HepG2 (cell line): ENCODE measurements around the gene TLL2. TPM values are rescaled to one million over a fixed set of nuclear protein-coding genes. Genes with fewer than 3 reads are reported as not detected.

Experiments
- ATAC-seq: fragments of 200-7000 bp; cut with Tn5 transposase; 3 replicates; pipeline ENCODE4 v1.9.1; 2020; ENCODE audit warnings: mild to moderate bottlenecking, moderate library complexity
- BruUV-seq: library from RNA; stranded (reverse); fragments of 400-500 nt; replicated peaks from 2 replicates; lab custom pipeline; 2021; lab: Mats Ljungman, UMichigan
- CTCF ChIA-PET: fragments of 300-600 bp; formaldehyde crosslinking; extraction: SDS; loops from one replicate; lab custom pipeline; 2021; ENCODE audit warnings: low total read pairs, inconsistent platforms, low intra/inter-chr PET ratio; lab: Yijun Ruan, JAX
- POLR2A ChIA-PET: fragments of 350-600 bp; sonication (Branson Sonifier 250); formaldehyde crosslinking; loops from one replicate; lab custom pipeline; 2020; ENCODE audit warnings: antibody characterized with exemption, inconsistent platforms; lab: Yijun Ruan, JAX
- DNase-seq: peaks from one replicate; pipeline ENCODE4 v3.0.0-alpha.2; 2015; ENCODE audit warnings: low spot score
- FAIRE-seq: peaks from 3 replicates; lab custom pipeline; 2011; peaks lifted over from hg19 to GRCh38; lab: Jason Lieb, UNC
- H2AFZ ChIP-seq: one replicate; pipeline ENCODE4 v1.6.1; 2011; ENCODE audit warnings: low read length, inconsistent platforms
- H3K27ac ChIP-seq: fragments of 300-600 bp; 3 replicates; pipeline ENCODE4 v1.8.0; 2011; ENCODE audit warnings: mixed run types, mild to moderate bottlenecking, mixed read lengths, low read length, inconsistent platforms; ENCODE audit not compliant: insufficient read depth; ENCODE audit errors: extremely low read length
- H3K27me3 ChIP-seq, 2 experiments: fragments of 200-600 bp in 1 of 2; 2 replicates in 1 of 2; 3 replicates in 1 of 2; pipeline versions ENCODE4 v1.6.0 to v1.8.0; 2011; ENCODE audit warnings: low read length in 2 of 2, mild to moderate bottlenecking in 2 of 2, moderate library complexity in 2 of 2, inconsistent platforms in 1 of 2; ENCODE audit not compliant: insufficient read depth in 2 of 2, control insufficient read depth in 1 of 2
- H3K36me3 ChIP-seq, 2 experiments: fragments of 200-600 bp in 1 of 2; replicated peaks in 1 of 2; 2 replicates in 1 of 2; 3 replicates in 1 of 2; pipeline versions ENCODE4 v1.5.1 to v1.8.0; 2011; ENCODE audit warnings: low read length in 2 of 2, inconsistent platforms in 1 of 2; ENCODE audit not compliant: insufficient read depth in 2 of 2, control insufficient read depth in 1 of 2
- H3K4me1 ChIP-seq: 2 replicates; pipeline ENCODE4 v1.5.1; 2012; ENCODE audit warnings: low read length, inconsistent platforms; ENCODE audit not compliant: insufficient read depth
- H3K4me2 ChIP-seq: 2 replicates; pipeline ENCODE4 v1.6.0; 2011; ENCODE audit warnings: low read depth, low read length, inconsistent platforms
- H3K4me3 ChIP-seq, 3 experiments: fragments of 200-600 bp in 1 of 3; sonication (generic), shearing (Covaris generic) in 1 of 3; replicated peaks in 1 of 3; 2 replicates each; pipeline ENCODE4 v1.5.1; 2011 to 2016; ENCODE audit warnings: low read length in 3 of 3, inconsistent platforms in 2 of 3, low read depth in 2 of 3, mild to moderate bottlenecking in 2 of 3, control low read depth in 1 of 3, mixed read lengths in 1 of 3; ENCODE audit not compliant: insufficient read depth in 1 of 3
- H3K79me2 ChIP-seq: one replicate; pipeline ENCODE4 v1.6.1; 2011; ENCODE audit warnings: low read length, inconsistent platforms; ENCODE audit not compliant: insufficient read depth
- H3K9ac ChIP-seq: 2 replicates; pipeline ENCODE4 v1.6.0; 2011; ENCODE audit warnings: mild to moderate bottlenecking, low read depth, low read length, inconsistent platforms; ENCODE audit not compliant: insufficient read depth
- H3K9me3 ChIP-seq: 2 replicates; pipeline ENCODE4 v1.5.1; 2012; ENCODE audit warnings: mild to moderate bottlenecking, low read length
- H4K20me1 ChIP-seq: 2 replicates; pipeline ENCODE4 v1.6.0; 2011; ENCODE audit warnings: inconsistent platforms, mild to moderate bottlenecking, low read length, moderate library complexity; ENCODE audit not compliant: insufficient read depth
- HOXA7 ChIP-seq: sonication (generic); formaldehyde crosslinking; IDR thresholded peaks from 2 replicates; pipeline ENCODE4 v1.8.1; 2022; ENCODE audit warnings: mild to moderate bottlenecking, missing genetic modification reagents, moderate library complexity
- MATR3 ChIP-seq: sonication (generic); formaldehyde crosslinking; IDR thresholded peaks from 2 replicates; pipeline ENCODE4 v1.4.0; 2020; ENCODE audit warnings: missing genetic modification reagents
- MIER2 ChIP-seq: IDR thresholded peaks from 2 replicates; pipeline ENCODE4 v1.6.1; 2016; ENCODE audit warnings: missing biosample characterization, missing genetic modification reagents
- RFXANK ChIP-seq: IDR thresholded peaks from 2 replicates; pipeline ENCODE4 v1.6.1; 2016
- ZMAT5 ChIP-seq: sonication (generic); formaldehyde crosslinking; IDR thresholded peaks from 2 replicates; pipeline ENCODE4 v1.5.0; 2020; ENCODE audit warnings: mild to moderate bottlenecking, low read depth, missing genetic modification reagents, borderline replicate concordance
- ZNF207 ChIP-seq: fragments of 450-650 bp; IDR thresholded peaks from 2 replicates; pipeline ENCODE4 v1.6.1; 2016; ENCODE audit warnings: antibody characterized with exemption, borderline replicate concordance
- ZNF235 ChIP-seq: sonication (generic); formaldehyde crosslinking; IDR thresholded peaks from 2 replicates; pipeline ENCODE4 v1.8.1; 2023; ENCODE audit warnings: mild to moderate bottlenecking, missing genetic modification reagents, borderline replicate concordance
- ZNF264 ChIP-seq: sonication (generic); formaldehyde crosslinking; IDR thresholded peaks from 2 replicates; pipeline ENCODE4 v1.4.0; 2020; ENCODE audit warnings: missing genetic modification reagents
- ZNF557 ChIP-seq: sonication (generic); formaldehyde crosslinking; IDR thresholded peaks from 2 replicates; pipeline ENCODE4 v1.4.0; 2020; ENCODE audit warnings: missing genetic modification reagents
- ZNF713 ChIP-seq: sonication (generic); formaldehyde crosslinking; IDR thresholded peaks from 2 replicates; pipeline ENCODE4 v1.4.0; 2020; ENCODE audit warnings: mild to moderate bottlenecking, missing genetic modification reagents
- whole genome bisulfite sequencing: methylation state at CpG from one replicate; pipeline ENCODE4 v1.1.6; 2017; ENCODE audit warnings: low lambda C conversion rate; 5-methylcytosine and 5-hydroxymethylcytosine counted together
- in situ Hi-C: cut with HindIII; loops from 2 replicates; pipeline ENCODE4 v1.10.0; 2017; ENCODE audit warnings: low pct_unique_long_range_greater_than_20kb; ENCODE audit not compliant: extremely low pct_ligation_motif_present
- intact Hi-C: fragments of 100-400 bp; cut with micrococcal nuclease; formaldehyde crosslinking; loops from one replicate; pipeline ENCODE4 v1.10.0; 2022; ENCODE audit not compliant: unreplicated experiment
- polyA plus RNA-seq, 8 experiments: library from polyadenylated mRNA; depleted of rRNA in 3 of 8; stranded (reverse) in 7 of 8; unstranded in 1 of 8; fragments of >200 nt; fragmentation: Illumina TruSeq in 4 of 8; extraction: Trizol in 4 of 8; gene quantifications; 2 replicates each; pipeline versions ENCODE4 v1.2.1 to v1.2.3, GENCODE V29; 2011 to 2016; ENCODE audit warnings: low read depth in 4 of 8, missing spikeins in 1 of 8, mixed read lengths in 1 of 8; ENCODE audit not compliant: insufficient read depth in 1 of 8
- total RNA-seq, 5 experiments: library from RNA; depleted of rRNA; stranded (reverse); fragments of >200 nt; fragmentation: Illumina TruSeq; extraction: Trizol; gene quantifications; 2 replicates each; pipeline ENCODE4 v1.2.3, GENCODE V29; 2016; ENCODE audit warnings: low read depth in 1 of 5
- TF ChIP-seq, protein P1 (sequence below), 2 experiments: IDR thresholded peaks; 2 replicates each; pipeline ENCODE4 v1.6.1; 2011 to 2012; ENCODE audit warnings: low read length in 2 of 2, borderline replicate concordance in 1 of 2, low read depth in 1 of 2, mild to moderate bottlenecking in 1 of 2, moderate library complexity in 1 of 2
- TF ChIP-seq, protein P2 (sequence below): sonication (generic); formaldehyde crosslinking; IDR thresholded peaks from 2 replicates; pipeline ENCODE4 v1.8.0; 2022; ENCODE audit warnings: low read depth, missing genetic modification reagents

TLL2 gene
- total and polyA plus RNA-seq, 2 of the 13 experiments (the other 11 are each of a cell fraction or from before 2014, with no cell fraction given): 0.09 TPM; not detected in 1

GRCh38 chr10:96509017-96509641 lies 4.6 kb downstream of the TLL2 start:
- POLR2A ChIA-PET: no interaction called here
- H3K4me2 ChIP-seq: no peak overlapping the region
- H2AFZ ChIP-seq: no peak overlapping the region
- no peak overlapping the region for H3K27ac ChIP-seq
- in situ Hi-C loops (no loop called here), intact Hi-C loops (no loop called here)
- DNase-seq: no peak
- H3K9me3 ChIP-seq: no peaks in the 10 kb centered on the region
- no peak for ATAC-seq
- H4K20me1 ChIP-seq: 0 out of 2 replicates have a peak, but pooled peaks cover 4% of the 10 kb centered on the region
- peaks cover 22% of the 10 kb centered on the region for H3K4me1 ChIP-seq
- no peak overlapping the region for H3K9ac ChIP-seq
- no peaks in the 10 kb centered on the region for H3K36me3 ChIP-seq
- no peak for FAIRE-seq
- BruUV-seq: no TSS peak
- peaks cover 1 to 34% of the 10 kb centered on the region in 2 experiments; a peak in 4 of 5 replicates for H3K27me3 ChIP-seq
- CTCF ChIA-PET: no interaction called here
- no peaks in the 10 kb centered on the region for H3K79me2 ChIP-seq
- H3K4me3 ChIP-seq: no peak overlapping the region
- WGBS: 0% methylated on average over 2 of the region's 3 CpGs
- TF ChIP-seq RFXANK (CRISPR knock-in tag) (no peak), ZNF713 (no peak), ZNF207 (no peak), ZNF264 (CRISPR knock-in tag) (no peak)
- TF ChIP-seq, all 625 proteins: peak for 0

GRCh38 chr10:96507044-96507443 lies 6.7 kb downstream of the TLL2 start:
- in situ Hi-C loops: no loop called here
- H2AFZ ChIP-seq: no peak overlapping the region
- intact Hi-C loops: no loop called here
- ChIA-PET CTCF (no interaction called here), POLR2A (no interaction called here)
- H3K79me2 ChIP-seq: no peaks in the 10 kb centered on the region
- H3K9me3 ChIP-seq: no peaks in the 10 kb centered on the region
- ATAC-seq (no peak), FAIRE-seq (no peak), DNase-seq (no peak)
- H3K4me2 ChIP-seq: no peak overlapping the region
- H4K20me1 ChIP-seq: 0 out of 2 replicates have a peak, but pooled peaks cover 4% of the 10 kb centered on the region
- peaks cover 4 to 20% of the 10 kb centered on the region in 2 experiments; a peak in 4 of 5 replicates for H3K27me3 ChIP-seq
- no TSS peak for BruUV-seq
- H3K27ac ChIP-seq: no peak overlapping the region
- no peaks in the 10 kb centered on the region for H3K36me3 ChIP-seq
- H3K4me3 ChIP-seq: no peak overlapping the region
- peaks cover 22% of the 10 kb centered on the region for H3K4me1 ChIP-seq
- 0% methylated on average over 1 of the region's 2 CpGs for WGBS
- H3K9ac ChIP-seq: no peak overlapping the region
- TF ChIP-seq HOXA7: no peak
- no peak for TF ChIP-seq MATR3 (CRISPR knock-in tag)
- TF ChIP-seq, protein P1, sequence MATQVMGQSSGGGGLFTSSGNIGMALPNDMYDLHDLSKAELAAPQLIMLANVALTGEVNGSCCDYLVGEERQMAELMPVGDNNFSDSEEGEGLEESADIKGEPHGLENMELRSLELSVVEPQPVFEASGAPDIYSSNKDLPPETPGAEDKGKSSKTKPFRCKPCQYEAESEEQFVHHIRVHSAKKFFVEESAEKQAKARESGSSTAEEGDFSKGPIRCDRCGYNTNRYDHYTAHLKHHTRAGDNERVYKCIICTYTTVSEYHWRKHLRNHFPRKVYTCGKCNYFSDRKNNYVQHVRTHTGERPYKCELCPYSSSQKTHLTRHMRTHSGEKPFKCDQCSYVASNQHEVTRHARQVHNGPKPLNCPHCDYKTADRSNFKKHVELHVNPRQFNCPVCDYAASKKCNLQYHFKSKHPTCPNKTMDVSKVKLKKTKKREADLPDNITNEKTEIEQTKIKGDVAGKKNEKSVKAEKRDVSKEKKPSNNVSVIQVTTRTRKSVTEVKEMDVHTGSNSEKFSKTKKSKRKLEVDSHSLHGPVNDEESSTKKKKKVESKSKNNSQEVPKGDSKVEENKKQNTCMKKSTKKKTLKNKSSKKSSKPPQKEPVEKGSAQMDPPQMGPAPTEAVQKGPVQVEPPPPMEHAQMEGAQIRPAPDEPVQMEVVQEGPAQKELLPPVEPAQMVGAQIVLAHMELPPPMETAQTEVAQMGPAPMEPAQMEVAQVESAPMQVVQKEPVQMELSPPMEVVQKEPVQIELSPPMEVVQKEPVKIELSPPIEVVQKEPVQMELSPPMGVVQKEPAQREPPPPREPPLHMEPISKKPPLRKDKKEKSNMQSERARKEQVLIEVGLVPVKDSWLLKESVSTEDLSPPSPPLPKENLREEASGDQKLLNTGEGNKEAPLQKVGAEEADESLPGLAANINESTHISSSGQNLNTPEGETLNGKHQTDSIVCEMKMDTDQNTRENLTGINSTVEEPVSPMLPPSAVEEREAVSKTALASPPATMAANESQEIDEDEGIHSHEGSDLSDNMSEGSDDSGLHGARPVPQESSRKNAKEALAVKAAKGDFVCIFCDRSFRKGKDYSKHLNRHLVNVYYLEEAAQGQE (IDR thresholded peaks at IDR 0.05; ENCODE audit: borderline replicate concordance in 1 of 2, low read depth in 1 of 2, low read length in 2 of 2): no peak
- TF ChIP-seq MIER2: no peak
- no peak for TF ChIP-seq ZNF557 (CRISPR knock-in tag)
- TF ChIP-seq ZNF235 (CRISPR knock-in tag): no peak
- no peak for TF ChIP-seq ZMAT5 (CRISPR knock-in tag)
- TF ChIP-seq, protein P2, sequence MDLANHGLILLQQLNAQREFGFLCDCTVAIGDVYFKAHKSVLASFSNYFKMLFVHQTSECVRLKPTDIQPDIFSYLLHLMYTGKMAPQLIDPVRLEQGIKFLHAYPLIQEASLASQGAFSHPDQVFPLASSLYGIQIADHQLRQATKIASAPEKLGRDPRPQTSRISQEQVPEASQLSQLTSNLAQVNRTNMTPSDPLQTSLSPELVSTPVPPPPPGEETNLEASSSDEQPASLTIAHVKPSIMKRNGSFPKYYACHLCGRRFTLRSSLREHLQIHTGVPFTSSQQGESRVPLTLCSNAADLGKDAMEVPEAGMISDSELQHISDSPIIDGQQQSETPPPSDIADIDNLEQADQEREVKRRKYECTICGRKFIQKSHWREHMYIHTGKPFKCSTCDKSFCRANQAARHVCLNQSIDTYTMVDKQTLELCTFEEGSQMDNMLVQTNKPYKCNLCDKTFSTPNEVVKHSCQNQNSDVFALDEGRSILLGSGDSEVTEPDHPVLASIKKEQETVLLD (CRISPR knock-in tag): no peak
